Measurements from ENCODE around the gene FBXO47.

The FBXO47 gene

DNA sequence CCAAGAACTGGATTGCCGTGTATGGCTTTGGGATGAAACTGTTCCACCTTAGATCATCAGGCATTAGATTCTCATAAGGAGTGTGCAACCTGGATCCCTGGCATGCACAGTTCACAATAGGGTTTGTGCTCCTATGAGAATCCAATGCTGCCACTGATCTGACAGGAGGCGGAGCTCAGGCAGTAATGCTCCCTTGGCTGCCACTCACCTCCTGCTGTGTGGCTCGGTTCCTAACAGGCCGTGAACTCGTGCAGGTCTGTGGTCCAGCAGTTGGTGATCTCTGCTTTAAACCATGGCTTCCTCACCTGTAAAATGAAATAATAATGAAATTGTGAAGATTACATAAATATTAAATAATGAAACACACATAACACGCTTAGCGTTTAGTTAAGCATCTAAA is 45.5 kb upstream of the FBXO47 start:
- Mint-ChIP-seq H3K4me3 (no peak overlapping the region), H3K9me3 (peaks cover 10% of the 10 kb centered on the region), H3K27me3 (ENCODE audit: low read depth, poor library complexity) (peaks cover 14% of the 10 kb centered on the region), H3K36me3 (ENCODE audit: low read depth) (no peaks in the 10 kb centered on the region), H3K4me1 (peaks cover 9% of the 10 kb centered on the region), H3K27ac (no peak overlapping the region)
- DNase-seq: no peak
- no peak for TF ChIP-seq CTCF (IDR thresholded peaks at IDR 0.05)

DNA sequence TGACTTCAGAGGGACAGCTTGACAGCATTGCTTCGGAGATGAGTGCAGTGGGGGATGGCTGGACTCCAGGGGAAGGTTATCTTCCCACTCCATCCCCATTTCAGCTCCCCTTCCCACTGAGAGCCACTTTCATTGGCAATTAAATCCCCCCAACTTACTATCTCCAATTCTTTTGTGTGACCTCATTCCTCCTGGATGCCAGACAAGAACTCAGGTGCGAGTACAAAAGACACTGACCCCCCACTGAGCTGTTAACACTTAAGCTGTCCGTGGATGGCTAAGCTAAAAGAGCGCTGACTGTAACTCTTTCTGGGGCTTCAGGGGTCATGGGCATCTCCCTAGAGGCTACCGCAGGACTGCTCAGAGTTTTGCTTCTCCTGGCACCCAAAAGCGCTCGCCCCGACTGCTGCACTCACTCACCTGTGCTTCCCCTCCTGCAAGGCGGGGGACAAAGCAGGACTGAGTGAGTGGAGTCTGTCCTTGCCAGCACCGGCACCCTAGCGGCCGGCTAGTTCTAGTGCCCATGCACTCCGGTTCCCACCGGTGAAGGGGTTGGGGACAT is 44.8 kb upstream of the FBXO47 start:
- H3K4me3 Mint-ChIP-seq: no peak overlapping the region
- DNase-seq: no peak
- H3K4me1 Mint-ChIP-seq: peaks cover 9% of the 10 kb centered on the region
- no peak for TF ChIP-seq CTCF (IDR thresholded peaks at IDR 0.05)
- H3K27ac Mint-ChIP-seq: no peak overlapping the region
- H3K27me3 Mint-ChIP-seq (ENCODE audit: low read depth, poor library complexity): peaks cover 14% of the 10 kb centered on the region
- no peaks in the 10 kb centered on the region for H3K36me3 Mint-ChIP-seq (ENCODE audit: low read depth)
- H3K9me3 Mint-ChIP-seq: peaks cover 10% of the 10 kb centered on the region

GRCh38 chr17:39009581-39010001 is 42.4 kb upstream of the FBXO47 start:
- Mint-ChIP-seq H3K4me3 (no peak overlapping the region), H3K27ac (no peak overlapping the region), H3K27me3 (ENCODE audit: low read depth, poor library complexity) (peaks cover 10% of the 10 kb centered on the region), H3K4me1 (peaks cover 5% of the 10 kb centered on the region), H3K9me3 (peaks cover 10% of the 10 kb centered on the region), H3K36me3 (ENCODE audit: low read depth) (no peaks in the 10 kb centered on the region)
- no peak for DNase-seq
- no peak for TF ChIP-seq CTCF (IDR thresholded peaks at IDR 0.05)

DNA sequence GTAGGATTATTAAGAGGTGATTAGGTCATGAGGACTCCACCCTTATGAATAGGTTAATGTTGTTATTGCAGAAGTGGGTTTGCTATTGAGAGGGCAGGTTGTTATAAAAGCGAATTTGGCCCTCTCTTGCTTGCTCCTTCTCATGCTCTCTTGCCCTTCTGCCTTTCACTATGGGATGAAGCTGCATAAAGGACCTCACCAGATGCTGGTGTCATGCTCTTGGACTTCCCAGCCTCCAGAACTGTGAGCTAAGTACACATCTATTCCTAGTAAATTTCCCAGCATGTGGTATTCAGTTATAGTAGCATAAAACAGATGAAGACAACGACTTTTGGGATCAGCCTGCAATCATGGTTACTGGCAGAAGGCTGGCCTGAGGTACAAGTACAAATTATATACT is 41.4 kb upstream of the FBXO47 start:
- Mint-ChIP-seq H3K4me3 (no peak overlapping the region), H3K36me3 (ENCODE audit: low read depth) (no peaks in the 10 kb centered on the region), H3K27me3 (ENCODE audit: low read depth, poor library complexity) (peaks cover 16% of the 10 kb centered on the region), H3K9me3 (peaks cover 10% of the 10 kb centered on the region), H3K27ac (no peak overlapping the region), H3K4me1 (peaks cover 5% of the 10 kb centered on the region)
- TF ChIP-seq CTCF (IDR thresholded peaks at IDR 0.05): no peak
- DNase-seq: no peak

- Mint-ChIP-seq H3K4me1 (peaks cover 21% of the 10 kb centered on the region), H3K9me3 (peaks cover 12% of the 10 kb centered on the region), H3K27me3 (ENCODE audit: low read depth, poor library complexity) (peaks cover 14% of the 10 kb centered on the region), H3K27ac (no peak overlapping the region), H3K36me3 (ENCODE audit: low read depth) (no peaks in the 10 kb centered on the region), H3K4me3 (no peak overlapping the region)
- no peak for DNase-seq
- no peak for TF ChIP-seq CTCF (IDR thresholded peaks at IDR 0.05)
These were observed 36.0 kb upstream of the FBXO47 start for GRCh38 chr17:39002991-39003715.
